Measurements from ENCODE around the gene GJA9.

Gene GJA9

GRCh38 chr1:38899560-38899959, 18.2 kb upstream of the GJA9 start:
- in situ Hi-C loops (cut with HindIII; ENCODE audit: low sequenced_read_pairs) = no loop called here
- DNase-seq (ENCODE audit: low read depth) = no peak
- no peak for TF ChIP-seq CTCF (IDR thresholded peaks at IDR 0.05; ENCODE audit: low read depth, low read length, missing control alignments)
- no peak overlapping the region for H3K4me3 ChIP-seq (ENCODE audit: low read depth, low read length)

- H3K4me3 ChIP-seq (ENCODE audit: low read depth, low read length) = no peak overlapping the region
- no peak for TF ChIP-seq CTCF (IDR thresholded peaks at IDR 0.05; ENCODE audit: low read depth, low read length, missing control alignments)
- in situ Hi-C loops (cut with HindIII; ENCODE audit: low sequenced_read_pairs) = no loop called here
- no peak for DNase-seq (ENCODE audit: low read depth)
Measured at GRCh38 chr1:38898653-38899230, 17.4 kb upstream of the GJA9 start.

- in situ Hi-C loops (cut with HindIII; ENCODE audit: low sequenced_read_pairs) = no loop called here
- DNase-seq (ENCODE audit: low read depth) = no peak
- H3K4me3 ChIP-seq (ENCODE audit: low read depth, low read length) = no peak overlapping the region
- no peak for TF ChIP-seq CTCF (IDR thresholded peaks at IDR 0.05; ENCODE audit: low read depth, low read length, missing control alignments)
Measured at GRCh38 chr1:38896169-38896568, 14.8 kb upstream of the GJA9 start.

- no peak for DNase-seq (ENCODE audit: low read depth)
- in situ Hi-C loops (cut with HindIII; ENCODE audit: low sequenced_read_pairs) = no loop called here
- TF ChIP-seq CTCF (IDR thresholded peaks at IDR 0.05; ENCODE audit: low read depth, low read length, missing control alignments) = no peak
- H3K4me3 ChIP-seq (ENCODE audit: low read depth, low read length) = no peak overlapping the region
Measured at GRCh38 chr1:38892976-38893375, 11.6 kb upstream of the GJA9 start.

GRCh38 chr1:38891753-38892152, 10.4 kb upstream of the GJA9 start:
- peak; percentile 4 for TF ChIP-seq CTCF (IDR thresholded peaks at IDR 0.05; ENCODE audit: low read depth, low read length, missing control alignments)
- H3K4me3 ChIP-seq (ENCODE audit: low read depth, low read length) = no peak overlapping the region
- in situ Hi-C loops (cut with HindIII; ENCODE audit: low sequenced_read_pairs) = no loop called here
- no peak for DNase-seq (ENCODE audit: low read depth)

- in situ Hi-C loops (cut with HindIII; ENCODE audit: low sequenced_read_pairs) = no loop called here
- no peak for DNase-seq (ENCODE audit: low read depth)
- no peak overlapping the region for H3K4me3 ChIP-seq (ENCODE audit: low read depth, low read length)
- TF ChIP-seq CTCF (IDR thresholded peaks at IDR 0.05; ENCODE audit: low read depth, low read length, missing control alignments) = no peak
Measured at GRCh38 chr1:38889589-38889988, 8.2 kb upstream of the GJA9 start.
